ENCODE data around the gene PDSS2.

GRCh38 chr6:107305391-107305790, 154.0 kb downstream of the PDSS2 start:
- TF ChIP-seq CTCF (optimal IDR thresholded peaks at IDR 0.05 in 1 of 3, IDR thresholded peaks at IDR 0.05 in 1 of 3, conservative IDR thresholded peaks at IDR 0.05 in 1 of 3; ENCODE audit: extremely low read depth in 1 of 3, insufficient read depth in 2 of 3, low read length in 3 of 3): no peak
- TF ChIP-seq EZH2 (IDR thresholded peaks at IDR 0.05; ENCODE audit: low read length): no peak

Data from keratinocyte (primary cell).